WTC11 (cell line): ENCODE data around the gene VTA1. TPM values are rescaled to one million over a fixed set of nuclear protein-coding genes. Genes with fewer than 3 reads are reported as not detected.
A peak's percentile ranks its signal among the peaks of the same experiment; 100 is the strongest.

ENCODE experiments used
- CBFB ChIP-seq: sonication (generic); formaldehyde crosslinking; IDR thresholded peaks from 2 replicates; pipeline ENCODE4 v1.8.1; 2022; ENCODE audit warnings: mild to moderate bottlenecking, low read depth, missing genetic modification reagents
- CTCF ChIP-seq: fragments of 200-600 bp; IDR thresholded peaks from 2 replicates; pipeline ENCODE4 v1.8.0; 2022; ENCODE audit warnings: antibody characterized with exemption
- E2F1 ChIP-seq: sonication (generic); formaldehyde crosslinking; IDR thresholded peaks from 2 replicates; pipeline ENCODE4 v1.8.0; 2022; ENCODE audit warnings: mild to moderate bottlenecking, missing genetic modification reagents
- E2F5 ChIP-seq: sonication (generic); formaldehyde crosslinking; IDR thresholded peaks from 2 replicates; pipeline ENCODE4 v1.8.1; 2022; ENCODE audit warnings: mild to moderate bottlenecking, moderate library complexity, missing genetic modification reagents
- EMX1 ChIP-seq: fragments of 250-450 bp; sonication (Bioruptor Pico); IDR thresholded peaks from 2 replicates; pipeline ENCODE4 v1.8.0; 2021; ENCODE audit warnings: mild to moderate bottlenecking
- ETV6 ChIP-seq: sonication (generic); formaldehyde crosslinking; IDR thresholded peaks from 2 replicates; pipeline ENCODE4 v1.8.1; 2022; ENCODE audit warnings: mild to moderate bottlenecking, missing genetic modification reagents
- FOXP4 ChIP-seq: sonication (generic); formaldehyde crosslinking; IDR thresholded peaks from 2 replicates; pipeline ENCODE4 v1.8.0; 2022; ENCODE audit warnings: mild to moderate bottlenecking, missing genetic modification reagents
- HMGXB4 ChIP-seq: sonication (generic); formaldehyde crosslinking; IDR thresholded peaks from 2 replicates; pipeline ENCODE4 v1.8.1; 2023; ENCODE audit warnings: mild to moderate bottlenecking, moderate library complexity, missing genetic modification reagents
- MLX ChIP-seq: sonication (generic); formaldehyde crosslinking; IDR thresholded peaks from 2 replicates; pipeline ENCODE4 v1.8.1; 2023; ENCODE audit warnings: mild to moderate bottlenecking, missing genetic modification reagents, moderate library complexity
- MYBL2 ChIP-seq: sonication (generic); formaldehyde crosslinking; IDR thresholded peaks from 2 replicates; pipeline ENCODE4 v1.8.1; 2023; ENCODE audit warnings: mild to moderate bottlenecking, moderate library complexity, missing genetic modification reagents
- NFE2L1 ChIP-seq: sonication (generic); formaldehyde crosslinking; IDR thresholded peaks from 2 replicates; pipeline ENCODE4 v1.8.1; 2023; ENCODE audit warnings: missing genetic modification reagents
- NFYB ChIP-seq: sonication (generic); formaldehyde crosslinking; conservative IDR thresholded peaks from 2 replicates; pipeline ENCODE4 v1.8.0; 2022; ENCODE audit warnings: low read depth, missing genetic modification reagents
- NR3C1 ChIP-seq: sonication (generic); formaldehyde crosslinking; conservative IDR thresholded peaks from 2 replicates; pipeline ENCODE4 v1.8.1; 2023; ENCODE audit warnings: low read depth, mild to moderate bottlenecking, missing genetic modification reagents
- RELA ChIP-seq: sonication (generic); formaldehyde crosslinking; IDR thresholded peaks from 2 replicates; pipeline ENCODE4 v1.8.1; 2022; ENCODE audit warnings: missing genetic modification reagents, mild to moderate bottlenecking, borderline replicate concordance
- RORB ChIP-seq: fragments of 250-450 bp; sonication (Bioruptor Pico); IDR thresholded peaks from 2 replicates; pipeline ENCODE4 v1.9.0; 2021; ENCODE audit warnings: mild to moderate bottlenecking
- SMAD4 ChIP-seq: sonication (generic); formaldehyde crosslinking; IDR thresholded peaks from 2 replicates; pipeline ENCODE4 v1.8.0; 2022; ENCODE audit warnings: mild to moderate bottlenecking, missing genetic modification reagents
- TP53 ChIP-seq: sonication (generic); formaldehyde crosslinking; IDR thresholded peaks from 2 replicates; pipeline ENCODE4 v1.8.1; 2023; ENCODE audit warnings: mild to moderate bottlenecking, missing genetic modification reagents
- USF1 ChIP-seq: sonication (generic); formaldehyde crosslinking; IDR thresholded peaks from 2 replicates; pipeline ENCODE4 v1.8.0; 2022; ENCODE audit warnings: mild to moderate bottlenecking, missing genetic modification reagents
- ZNF416 ChIP-seq: fragments of 250-450 bp; sonication (Bioruptor Pico); IDR thresholded peaks from 2 replicates; pipeline ENCODE4 v1.9.0; 2021; ENCODE audit warnings: mild to moderate bottlenecking, inconsistent platforms
- ZNF425 ChIP-seq: fragments of 250-450 bp; sonication (Bioruptor Pico); conservative IDR thresholded peaks from 2 replicates; pipeline ENCODE4 v1.9.0; 2021; ENCODE audit warnings: mild to moderate bottlenecking
- ZSCAN18 ChIP-seq: fragments of 250-450 bp; sonication (Bioruptor Pico); IDR thresholded peaks from 2 replicates; pipeline ENCODE4 v2.1.2; 2022; ENCODE audit warnings: mild to moderate bottlenecking, moderate library complexity
- total RNA-seq: library from RNA; stranded (reverse); gene quantifications from 3 replicates; pipeline ENCODE4 v1.2.3, GENCODE V29; 2021

Gene VTA1
- total RNA-seq, 1 experiment from 2014 or later: 55.4 TPM

GRCh38 chr6:142146828-142147662 is at the start of gene VTA1, which contains the start of gene NMBR (continued):
- peak; percentile 58 for TF ChIP-seq CTCF
- no peak for TF ChIP-seq SMAD4 (CRISPR knock-in tag)
- no peak for TF ChIP-seq EMX1 (CRISPR knock-in tag)
- TF ChIP-seq ETV6 (CRISPR knock-in tag): peak; percentile 98
- no peak for TF ChIP-seq ZNF425
- TF ChIP-seq TP53 (CRISPR knock-in tag): no peak
- peak; percentile 81; the same call in 1 of the 2 replicates for TF ChIP-seq MYBL2 (CRISPR knock-in tag)
- TF ChIP-seq ZNF416 (CRISPR knock-in tag): no peak
- TF ChIP-seq E2F1 (CRISPR knock-in tag): 0 out of 2 replicates have a peak, but pooled peaks have one; percentile 71
- peak; percentile 69; the same call in 1 of the 2 replicates for TF ChIP-seq FOXP4 (CRISPR knock-in tag)
- no peak for TF ChIP-seq ZSCAN18
- TF ChIP-seq RELA (CRISPR knock-in tag): no peak
- TF ChIP-seq MLX (CRISPR knock-in tag): no peak
- TF ChIP-seq CBFB (CRISPR knock-in tag): peak; percentile 94; the same call in 1 of the 2 replicates
- TF ChIP-seq RORB (CRISPR knock-in tag): no peak
- TF ChIP-seq NFYB: no peak
- TF ChIP-seq E2F5: 0 out of 2 replicates have a peak, but pooled peaks have one; percentile 49
- TF ChIP-seq HMGXB4 (CRISPR knock-in tag): peak; percentile 80
- no peak for TF ChIP-seq NFE2L1
- no peak for TF ChIP-seq USF1 (CRISPR knock-in tag)
- TF ChIP-seq NR3C1: no peak
